ENCODE results near the gene BCO1.

BCO1 gene

GRCh38 chr16:81324808-81325207 is 86.3 kb downstream of the BCO1 start:
- no peak for TF ChIP-seq CTCF (IDR thresholded peaks at IDR 0.05)

GRCh38 chr16:81327011-81327410 is 88.5 kb downstream of the BCO1 start:
- TF ChIP-seq CTCF (IDR thresholded peaks at IDR 0.05) = no peak

- no peak for TF ChIP-seq CTCF (IDR thresholded peaks at IDR 0.05)
Observed at GRCh38 chr16:81327447-81328196, 89.1 kb downstream of the BCO1 start.

GRCh38 chr16:81329947-81330346 is 91.5 kb downstream of the BCO1 start:
- no peak for TF ChIP-seq CTCF (IDR thresholded peaks at IDR 0.05)

GRCh38 chr16:81333356-81333755 is 94.9 kb downstream of the BCO1 start:
- TF ChIP-seq CTCF (IDR thresholded peaks at IDR 0.05) = no peak

- TF ChIP-seq CTCF (IDR thresholded peaks at IDR 0.05) = no peak
Observed at GRCh38 chr16:81335669-81336068, 97.2 kb downstream of the BCO1 start.

- no peak for TF ChIP-seq CTCF (IDR thresholded peaks at IDR 0.05)
Observed at GRCh38 chr16:81337097-81337496, 98.6 kb downstream of the BCO1 start.

Measured in LNCAP (cell line).